CD4-positive, alpha-beta T cell (primary cell): ENCODE data around the gene FAM53A. TPM values are rescaled to one million over a fixed set of nuclear protein-coding genes. Genes with fewer than 3 reads are reported as not detected.
"Not testable (repeated sequence)": the region's sequence is repeated elsewhere in the genome, so short reads cannot be mapped to it uniquely, and the experiment has no call there.

Experiments
- ATAC-seq: fragments of 200-7000 bp; cut with Tn5 transposase; one replicate; pipeline ENCODE4 v1.10.0; 2022; ENCODE audit warnings: mild to moderate bottlenecking; ENCODE audit not compliant: poor library complexity
- CTCF ChIA-PET: fragments of 350-600 bp; sonication (Branson Sonifier 250); formaldehyde crosslinking; loops from one replicate; lab custom pipeline; 2021; ENCODE audit warnings: antibody characterized with exemption, inconsistent platforms; lab: Charles Lee
- POLR2A ChIA-PET: fragments of 350-600 bp; sonication (Branson Sonifier 250); formaldehyde crosslinking; loops from one replicate; lab custom pipeline; 2021; ENCODE audit warnings: antibody characterized with exemption, inconsistent platforms; lab: Charles Lee
- DNase-seq, 14 experiments: peaks; one replicate each; pipeline ENCODE4 v3.0.0-alpha.2; 2013 to 2020; ENCODE audit warnings: mixed read lengths in 2 of 14
- H3K27ac ChIP-seq, 2 donors: one replicate each; pipeline versions ENCODE4 v1.5.1 to v1.7.0; 2013; ENCODE audit warnings: low read length in 2 of 2, low read depth in 1 of 2, mild to moderate bottlenecking in 1 of 2
- H3K27me3 ChIP-seq, 2 experiments: 1 replicate in 1 of 2; 2 replicates in 1 of 2; pipeline versions ENCODE4 v1.6.1 to v1.7.0; 2013; ENCODE audit warnings: low read length in 2 of 2, control low read depth in 1 of 2, mild to moderate bottlenecking in 1 of 2, moderate library complexity in 1 of 2; ENCODE audit not compliant: insufficient read depth in 2 of 2, control insufficient read depth in 1 of 2
- H3K36me3 ChIP-seq: one replicate; pipeline ENCODE4 v1.6.1; 2013; ENCODE audit warnings: low read length, control low read depth; ENCODE audit not compliant: insufficient read depth
- H3K4me1 ChIP-seq: one replicate; pipeline ENCODE4 v1.6.1; 2013; ENCODE audit warnings: low read length, control low read depth; ENCODE audit not compliant: insufficient read depth
- H3K4me3 ChIP-seq: one replicate; pipeline ENCODE4 v1.5.1; 2013; ENCODE audit warnings: mild to moderate bottlenecking, low read length, moderate library complexity
- H3K9me3 ChIP-seq, 2 experiments: 1 replicate in 1 of 2; 2 replicates in 1 of 2; pipeline versions ENCODE4 v1.6.1 to v1.7.0; 2013; ENCODE audit warnings: low read length in 2 of 2, mild to moderate bottlenecking in 2 of 2, control low read depth in 1 of 2, moderate library complexity in 1 of 2; ENCODE audit not compliant: control insufficient read depth in 1 of 2, insufficient read depth in 1 of 2
- H3K27ac Mint-ChIP-seq: one replicate; pipeline ENCODE4 v1.8.0; 2020; ENCODE audit warnings: mixed read lengths
- H3K27me3 Mint-ChIP-seq: one replicate; pipeline ENCODE4 v1.8.0; 2021; ENCODE audit warnings: mixed read lengths
- H3K36me3 Mint-ChIP-seq: one replicate; pipeline ENCODE4 v1.8.0; 2021; ENCODE audit warnings: low read depth, mixed read lengths
- H3K4me1 Mint-ChIP-seq: one replicate; pipeline ENCODE4 v1.8.0; 2021; ENCODE audit warnings: low read depth, mixed read lengths
- H3K4me3 Mint-ChIP-seq: one replicate; pipeline ENCODE4 v1.8.0; 2020; ENCODE audit warnings: mild to moderate bottlenecking, mixed read lengths
- H3K9me3 Mint-ChIP-seq: one replicate; pipeline ENCODE4 v1.8.0; 2020; ENCODE audit warnings: mixed read lengths
- intact Hi-C, 2 experiments: fragments of 100-400 bp; cut with DNase I in 1 of 2; cut with micrococcal nuclease in 1 of 2; formaldehyde crosslinking; loops; one replicate each; pipeline versions ENCODE4 v1.15.1 to v1.9.0; 2023 to 2025; cut with DNase I, micrococcal nuclease
- total RNA-seq, 174 experiments: library from RNA in 2 of 174; stranded (reverse) in 2 of 174; gene quantifications; one replicate each; pipeline ENCODE4 v1.2.3 and lab custom pipeline; 2021 to 2026
- TF ChIP-seq, protein P1 (sequence below): fragments of 200-600 bp; IDR thresholded peaks from one replicate; pipeline ENCODE4 v1.8.0; 2022; ENCODE audit warnings: antibody characterized with exemption, mild to moderate bottlenecking

Gene FAM53A
- total RNA-seq, 2 experiments from 2014 or later: 0.93 to 2.4 TPM

DNA sequence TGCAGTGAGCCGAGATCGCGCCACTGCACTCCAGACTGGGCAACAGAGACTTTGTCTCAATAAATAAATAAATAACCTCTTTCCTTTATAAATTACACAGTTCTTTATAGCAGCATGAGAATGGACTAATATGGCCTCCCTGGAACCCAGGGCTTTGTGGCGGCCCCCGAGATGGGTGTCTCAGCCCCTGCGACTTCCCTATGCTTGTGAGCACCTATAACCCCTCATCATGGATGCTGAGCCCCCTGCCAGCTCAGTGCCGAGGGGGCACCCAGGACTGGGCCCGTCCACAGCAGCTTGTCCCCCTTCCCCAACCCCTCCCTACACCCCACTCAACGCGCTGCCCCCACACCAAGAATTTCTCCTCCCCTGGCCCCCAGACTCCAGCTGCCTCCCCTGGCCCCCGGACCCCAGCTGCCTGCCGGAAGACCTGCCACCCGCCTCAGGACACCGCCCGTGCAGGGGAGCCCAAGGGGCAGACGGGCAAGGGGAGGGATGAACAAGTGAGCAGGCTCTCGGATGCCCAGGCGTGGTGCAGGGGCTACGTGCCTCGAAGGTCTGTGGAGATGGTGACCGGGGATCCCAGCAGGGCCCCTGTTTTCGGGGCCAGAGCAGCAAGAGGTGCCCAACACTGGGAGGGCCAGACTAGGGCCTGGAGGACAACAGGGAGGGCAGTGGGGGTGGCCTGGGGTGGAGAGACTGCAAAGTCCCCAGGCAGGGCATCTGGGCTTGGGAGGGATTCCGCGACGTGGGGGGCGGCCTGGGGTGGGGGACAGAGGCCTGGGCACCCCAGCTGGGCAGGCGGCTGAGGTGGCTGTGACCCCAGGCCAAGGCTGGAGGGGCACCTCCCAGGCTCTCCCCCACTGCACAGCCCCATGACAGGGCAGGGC lies 74.0 kb downstream of the FAM53A start:
- Histone ChIP-seq H3K4me1 (peaks cover 44% of the 10 kb centered on the region), H3K27ac (no peak overlapping the region), H3K4me3 (no peak overlapping the region), H3K27me3 (no peaks in the 10 kb centered on the region), H3K36me3 (no peaks in the 10 kb centered on the region), H3K9me3 (peaks cover 0 to 29% of the 10 kb centered on the region in 2 experiments)
- intact Hi-C loops: loop anchor here in 1 of 2 experiments (5.0 kb wide), 1 partner anchor 98 kb away; no protein-coding TSS in a partner anchor
- TF ChIP-seq, protein P1, sequence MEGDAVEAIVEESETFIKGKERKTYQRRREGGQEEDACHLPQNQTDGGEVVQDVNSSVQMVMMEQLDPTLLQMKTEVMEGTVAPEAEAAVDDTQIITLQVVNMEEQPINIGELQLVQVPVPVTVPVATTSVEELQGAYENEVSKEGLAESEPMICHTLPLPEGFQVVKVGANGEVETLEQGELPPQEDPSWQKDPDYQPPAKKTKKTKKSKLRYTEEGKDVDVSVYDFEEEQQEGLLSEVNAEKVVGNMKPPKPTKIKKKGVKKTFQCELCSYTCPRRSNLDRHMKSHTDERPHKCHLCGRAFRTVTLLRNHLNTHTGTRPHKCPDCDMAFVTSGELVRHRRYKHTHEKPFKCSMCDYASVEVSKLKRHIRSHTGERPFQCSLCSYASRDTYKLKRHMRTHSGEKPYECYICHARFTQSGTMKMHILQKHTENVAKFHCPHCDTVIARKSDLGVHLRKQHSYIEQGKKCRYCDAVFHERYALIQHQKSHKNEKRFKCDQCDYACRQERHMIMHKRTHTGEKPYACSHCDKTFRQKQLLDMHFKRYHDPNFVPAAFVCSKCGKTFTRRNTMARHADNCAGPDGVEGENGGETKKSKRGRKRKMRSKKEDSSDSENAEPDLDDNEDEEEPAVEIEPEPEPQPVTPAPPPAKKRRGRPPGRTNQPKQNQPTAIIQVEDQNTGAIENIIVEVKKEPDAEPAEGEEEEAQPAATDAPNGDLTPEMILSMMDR: no peak
- H3K9me3 Mint-ChIP-seq: peaks cover 7% of the 10 kb centered on the region
- ChIA-PET POLR2A (no interaction called here), CTCF (no interaction called here)
- ATAC-seq (no peak), DNase-seq (no peak)
- H3K36me3 Mint-ChIP-seq: no peaks in the 10 kb centered on the region
- H3K27me3 Mint-ChIP-seq: no peaks in the 10 kb centered on the region
- no peak overlapping the region for H3K27ac Mint-ChIP-seq
- H3K4me3 Mint-ChIP-seq: no peak overlapping the region
- H3K4me1 Mint-ChIP-seq: peaks cover 27% of the 10 kb centered on the region

DNA sequence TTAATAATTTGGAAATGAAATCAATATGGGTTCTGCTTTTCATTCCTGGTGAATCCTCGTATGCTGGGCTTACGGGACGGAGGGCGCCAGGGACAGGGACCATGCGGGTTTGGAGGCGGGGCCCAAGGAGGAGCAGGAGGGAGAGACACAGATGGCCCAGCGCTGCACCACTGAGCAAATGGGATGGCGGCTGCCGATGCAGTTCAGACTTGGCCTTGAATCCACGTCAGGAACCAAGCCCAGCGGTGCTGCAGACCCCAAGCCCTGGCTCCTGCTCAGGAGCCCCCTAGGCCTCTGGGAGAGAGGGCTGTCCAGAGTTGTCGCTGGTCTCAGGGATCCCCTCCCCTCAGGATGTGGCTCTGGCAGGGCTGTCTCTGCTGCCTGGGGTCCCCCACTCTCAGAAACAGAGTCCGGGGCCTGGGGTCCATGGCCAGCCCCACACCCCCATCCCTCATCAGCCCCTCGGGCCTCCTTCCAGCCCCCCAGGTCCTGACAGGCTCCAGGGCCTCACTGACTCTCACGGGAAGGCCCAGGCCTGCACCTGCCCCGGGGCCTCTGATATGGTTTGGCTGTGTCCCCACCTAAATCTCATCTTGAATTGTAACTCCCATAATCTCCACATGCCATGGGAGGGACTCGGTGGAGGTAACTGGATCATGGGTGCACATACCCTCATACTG lies 75.2 kb downstream of the FAM53A start:
- Mint-ChIP-seq H3K9me3 (peaks cover 3% of the 10 kb centered on the region), H3K27ac (no peak overlapping the region), H3K27me3 (no peaks in the 10 kb centered on the region), H3K4me1 (peaks cover 27% of the 10 kb centered on the region), H3K4me3 (no peak overlapping the region), H3K36me3 (no peaks in the 10 kb centered on the region)
- ChIA-PET POLR2A (no interaction called here), CTCF (no interaction called here)
- H3K9me3 ChIP-seq: peaks cover 0 to 17% of the 10 kb centered on the region in 2 experiments
- H3K27me3 ChIP-seq: no peaks in the 10 kb centered on the region
- TF ChIP-seq, protein P1: no peak
- no peak overlapping the region for H3K4me3 ChIP-seq
- no peaks in the 10 kb centered on the region for H3K36me3 ChIP-seq
- no peak overlapping the region for H3K27ac ChIP-seq
- H3K4me1 ChIP-seq: peaks cover 50% of the 10 kb centered on the region
- intact Hi-C loops: loop anchor here in 1 of 2 experiments (5.0 kb wide), 1 partner anchor 97 kb away; no protein-coding TSS in a partner anchor
- ATAC-seq (no peak), DNase-seq (no peak)

DNA sequence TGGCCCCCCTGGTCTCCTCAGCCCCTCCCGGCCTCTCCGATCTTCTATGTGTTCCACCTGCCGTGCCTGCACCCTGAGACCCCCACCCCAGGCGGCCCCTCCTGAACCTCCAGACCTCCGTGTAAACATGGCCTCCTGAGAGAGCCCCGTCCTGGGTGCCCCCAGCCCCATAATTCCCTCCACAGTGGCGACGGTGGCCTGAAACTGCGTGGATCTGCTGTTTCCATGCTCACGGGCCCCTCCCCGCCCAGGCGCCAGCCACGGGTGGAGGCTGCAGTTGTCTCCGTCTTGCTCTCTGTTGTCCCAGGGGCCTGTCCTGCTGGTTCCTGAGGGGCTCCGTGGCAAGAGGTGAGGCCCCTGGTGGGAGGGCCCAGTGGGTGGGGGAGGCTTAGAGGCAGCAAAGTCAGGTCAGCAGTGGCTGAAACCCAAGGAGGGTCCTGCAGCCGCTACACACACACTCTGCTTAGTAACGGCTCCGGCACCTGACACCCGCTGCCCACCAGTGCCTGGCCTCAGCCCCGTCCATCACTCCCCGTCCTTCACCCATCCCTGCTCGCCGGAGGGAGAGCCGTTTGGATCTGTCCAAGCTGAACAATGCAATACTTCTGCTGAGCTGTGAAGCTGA lies 75.8 kb downstream of the FAM53A start:
- Mint-ChIP-seq H3K27ac (no peak overlapping the region), H3K4me1 (peaks cover 21% of the 10 kb centered on the region), H3K9me3 (no peaks in the 10 kb centered on the region), H3K27me3 (no peaks in the 10 kb centered on the region), H3K4me3 (no peak overlapping the region), H3K36me3 (no peaks in the 10 kb centered on the region)
- ATAC-seq: no peak
- no peak overlapping the region for H3K4me3 ChIP-seq
- peaks cover 56% of the 10 kb centered on the region for H3K4me1 ChIP-seq
- H3K9me3 ChIP-seq: peaks cover 0 to 12% of the 10 kb centered on the region in 2 experiments
- POLR2A ChIA-PET: no interaction called here
- H3K27me3 ChIP-seq: no peaks in the 10 kb centered on the region
- intact Hi-C loops: loop anchor here in 1 of 2 experiments (5.0 kb wide), 1 partner anchor 96 kb away; no protein-coding TSS in a partner anchor
- TF ChIP-seq, protein P1: no peak
- no peak overlapping the region for H3K27ac ChIP-seq
- DNase-seq: no peak
- H3K36me3 ChIP-seq: no peaks in the 10 kb centered on the region
- CTCF ChIA-PET: no interaction called here

DNA sequence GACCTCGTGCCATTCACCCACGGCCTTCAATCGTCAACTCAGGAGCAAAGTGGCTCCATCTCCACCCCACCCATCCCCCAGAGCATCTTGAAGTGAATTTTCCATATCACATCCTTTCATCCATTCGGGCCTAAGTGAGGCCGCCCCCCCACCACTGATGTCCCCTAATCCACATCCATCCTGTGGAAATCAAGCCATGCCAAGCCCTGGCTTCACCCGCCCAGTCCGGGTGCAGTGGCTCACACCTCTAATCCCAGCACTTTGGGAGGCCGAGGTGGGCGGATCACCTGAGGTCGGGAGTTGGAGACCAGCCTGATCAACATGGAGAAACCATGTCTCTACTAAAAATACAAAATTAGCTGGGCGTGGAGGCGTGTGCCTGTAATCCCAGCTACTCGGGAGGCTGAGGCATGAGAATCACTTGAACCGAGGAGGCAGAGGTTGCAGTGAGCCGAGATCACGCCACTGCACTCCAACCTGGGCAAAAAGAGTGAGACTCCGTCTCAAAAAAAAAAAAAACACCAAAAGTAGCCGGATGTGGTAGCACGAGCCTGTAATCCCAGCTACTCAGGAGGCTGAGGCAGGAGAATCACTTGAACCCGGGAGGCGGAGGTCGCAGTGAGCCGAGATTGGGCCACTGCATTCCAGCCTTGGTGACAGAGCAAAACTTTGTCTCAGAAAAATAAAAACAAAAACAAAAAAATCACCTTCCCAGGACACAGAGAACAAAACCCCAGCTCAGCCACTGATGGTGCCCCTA lies 76.5 kb downstream of the FAM53A start:
- intact Hi-C loops: loop anchor here in 1 of 2 experiments (5.0 kb wide), 1 partner anchor 95 kb away; no protein-coding TSS in a partner anchor
- H3K9me3 Mint-ChIP-seq, H3K4me3 ChIP-seq, H3K9me3 ChIP-seq, POLR2A ChIA-PET, DNase-seq, H3K27ac Mint-ChIP-seq, H3K27ac ChIP-seq, H3K27me3 Mint-ChIP-seq, ATAC-seq, H3K27me3 ChIP-seq, H3K36me3 ChIP-seq, CTCF ChIA-PET, H3K36me3 Mint-ChIP-seq, H3K4me3 Mint-ChIP-seq: not testable (repeated sequence)
- H3K4me1 Mint-ChIP-seq: peaks cover 21% of the 10 kb centered on the region
- H3K4me1 ChIP-seq: peaks cover 57% of the 10 kb centered on the region
